SJSA1 (cell line): ENCODE measurements around the gene FAM171A1. TPM values are rescaled to one million over a fixed set of nuclear protein-coding genes. Genes with fewer than 3 reads are reported as not detected.
"Not testable (repeated sequence)": the region's sequence is repeated elsewhere in the genome, so short reads cannot be mapped to it uniquely, and the experiment has no call there.

ENCODE experiments used
- DNase-seq, 2 experiments: peaks; one replicate each; pipeline ENCODE4 v3.0.0-alpha.2; 2015 to 2020; ENCODE audit warnings: low spot score in 2 of 2, low read depth in 1 of 2
- H3K27ac ChIP-seq: fragments of 250-450 bp; sonication (Bioruptor Pico); 2 replicates; pipeline ENCODE4 v1.5.1; 2020; ENCODE audit warnings: mild to moderate bottlenecking, moderate library complexity
- H3K27me3 ChIP-seq: fragments of 250-450 bp; sonication (Bioruptor Pico); replicated peaks from 2 replicates; pipeline ENCODE4 v1.5.1; 2020; ENCODE audit warnings: mild to moderate bottlenecking, moderate library complexity
- H3K36me3 ChIP-seq: fragments of 250-450 bp; sonication (Bioruptor Pico); 2 replicates; pipeline ENCODE4 v1.5.1; 2020; ENCODE audit warnings: mild to moderate bottlenecking
- H3K4me1 ChIP-seq: fragments of 250-450 bp; sonication (Bioruptor Pico); replicated peaks from 2 replicates; pipeline ENCODE4 v1.6.1; 2021; ENCODE audit warnings: mild to moderate bottlenecking
- H3K4me3 ChIP-seq: fragments of 250-450 bp; sonication (Bioruptor Pico); 2 replicates; pipeline ENCODE4 v1.5.1; 2020; ENCODE audit warnings: mild to moderate bottlenecking
- H3K9me3 ChIP-seq: fragments of 250-450 bp; sonication (Bioruptor Pico); replicated peaks from 2 replicates; pipeline ENCODE4 v1.5.1; 2020; ENCODE audit warnings: mild to moderate bottlenecking
- total RNA-seq: library from RNA; depleted of rRNA; stranded (reverse); fragments of >200 nt; shearing (Covaris generic); gene quantifications from 2 replicates; pipeline ENCODE4 v1.2.3, GENCODE V29; 2014

Gene FAM171A1
- total RNA-seq, 1 experiment from 2014 or later, result 60.3 TPM

GRCh38 chr10:15295537-15296325, 75.4 kb downstream of the FAM171A1 start:
- no peaks in the 10 kb centered on the region for H3K27me3 ChIP-seq
- no peak overlapping the region for H3K4me3 ChIP-seq
- H3K4me1 ChIP-seq, result peaks cover 55% of the 10 kb centered on the region
- H3K9me3 ChIP-seq, result no peaks in the 10 kb centered on the region
- H3K27ac ChIP-seq, result peak overlapping the region; percentile 44
- 0 out of 2 replicates have a peak, but pooled peaks cover 3% of the 10 kb centered on the region for H3K36me3 ChIP-seq
- DNase-seq, result no peak

GRCh38 chr10:15293862-15294842, 76.9 kb downstream of the FAM171A1 start:
- no peaks in the 10 kb centered on the region for H3K27me3 ChIP-seq
- no peak overlapping the region for H3K4me3 ChIP-seq
- peak in 1 of 2 experiments; percentile 74 for DNase-seq
- peaks cover 70% of the 10 kb centered on the region for H3K4me1 ChIP-seq
- no peaks in the 10 kb centered on the region for H3K36me3 ChIP-seq
- peak overlapping the region; percentile 44 for H3K27ac ChIP-seq
- no peaks in the 10 kb centered on the region for H3K9me3 ChIP-seq

GRCh38 chr10:15290671-15291070, 80.4 kb downstream of the FAM171A1 start:
- Histone ChIP-seq H3K36me3 (0 out of 2 replicates have a peak, but pooled peaks cover 3% of the 10 kb centered on the region), H3K27me3 (no peaks in the 10 kb centered on the region), H3K9me3 (no peaks in the 10 kb centered on the region), H3K27ac (peak overlapping the region; percentile 83), H3K4me1 (peaks cover 63% of the 10 kb centered on the region), H3K4me3 (no peak overlapping the region)
- peak; percentile 97 for DNase-seq

- Histone ChIP-seq H3K9me3 (no peaks in the 10 kb centered on the region), H3K4me1 (peaks cover 58% of the 10 kb centered on the region)
Measured at GRCh38 chr10:15290150-15290549, 80.9 kb downstream of the FAM171A1 start.

GRCh38 chr10:15280974-15281373, 90.1 kb downstream of the FAM171A1 start:
- no peaks in the 10 kb centered on the region for H3K9me3 ChIP-seq
- no peaks in the 10 kb centered on the region for H3K27me3 ChIP-seq
- peaks cover 68% of the 10 kb centered on the region for H3K36me3 ChIP-seq
- no peak overlapping the region for H3K4me3 ChIP-seq
- H3K4me1 ChIP-seq, result no peaks in the 10 kb centered on the region
- DNase-seq, result no peak
- no peak overlapping the region for H3K27ac ChIP-seq

More at GRCh38 chr10:15290150-15290549, 80.9 kb downstream of the FAM171A1 start:
- H3K36me3 ChIP-seq, result 0 out of 2 replicates have a peak, but pooled peaks cover 4% of the 10 kb centered on the region
- no peak overlapping the region for H3K4me3 ChIP-seq
- no peak for DNase-seq
- H3K27me3 ChIP-seq, result no peaks in the 10 kb centered on the region
- H3K27ac ChIP-seq, result peak overlapping the region; percentile 83

GRCh38 chr10:15280462-15280861, 90.6 kb downstream of the FAM171A1 start:
- H3K9me3 ChIP-seq, result no peaks in the 10 kb centered on the region
- peaks cover 68% of the 10 kb centered on the region for H3K36me3 ChIP-seq
- no peak overlapping the region for H3K4me3 ChIP-seq
- H3K27ac ChIP-seq, result no peak overlapping the region
- H3K27me3 ChIP-seq, result no peaks in the 10 kb centered on the region
- H3K4me1 ChIP-seq, result no peaks in the 10 kb centered on the region
- DNase-seq, result no peak

GRCh38 chr10:15279236-15279635, 91.9 kb downstream of the FAM171A1 start:
- Histone ChIP-seq H3K4me1 (no peaks in the 10 kb centered on the region), H3K27me3 (no peaks in the 10 kb centered on the region), H3K36me3 (peaks cover 79% of the 10 kb centered on the region), H3K4me3 (no peak overlapping the region), H3K9me3 (no peaks in the 10 kb centered on the region), H3K27ac (no peak overlapping the region)
- no peak for DNase-seq

- Histone ChIP-seq H3K9me3 (no peaks in the 10 kb centered on the region), H3K4me3 (no peak overlapping the region), H3K27ac (no peak overlapping the region), H3K36me3 (peaks cover 80% of the 10 kb centered on the region), H3K4me1 (no peaks in the 10 kb centered on the region), H3K27me3 (no peaks in the 10 kb centered on the region)
- DNase-seq, result no peak
Measured at GRCh38 chr10:15278786-15279185, 92.3 kb downstream of the FAM171A1 start.

- not testable (repeated sequence) for H3K9me3 ChIP-seq, H3K27ac ChIP-seq, H3K27me3 ChIP-seq, H3K4me3 ChIP-seq, H3K4me1 ChIP-seq, DNase-seq
- H3K36me3 ChIP-seq, result peaks cover 52% of the 10 kb centered on the region
Measured at GRCh38 chr10:15276039-15276438, 95.0 kb downstream of the FAM171A1 start.

- not testable (repeated sequence) for H3K9me3 ChIP-seq, DNase-seq, H3K27me3 ChIP-seq, H3K4me3 ChIP-seq, H3K27ac ChIP-seq, H3K4me1 ChIP-seq
- H3K36me3 ChIP-seq, result peaks cover 53% of the 10 kb centered on the region
Measured at GRCh38 chr10:15269838-15270237, 101.3 kb downstream of the FAM171A1 start.

GRCh38 chr10:15267496-15267895, 103.6 kb downstream of the FAM171A1 start:
- Histone ChIP-seq H3K27ac (no peak overlapping the region), H3K4me3 (no peak overlapping the region), H3K4me1 (no peaks in the 10 kb centered on the region), H3K36me3 (peaks cover 54% of the 10 kb centered on the region), H3K27me3 (no peaks in the 10 kb centered on the region), H3K9me3 (0 out of 2 replicates have a peak, but pooled peaks cover 3% of the 10 kb centered on the region)
- DNase-seq, result no peak

- Histone ChIP-seq H3K36me3 (peaks cover 66% of the 10 kb centered on the region), H3K27ac (no peak overlapping the region)
- DNase-seq, result no peak
Measured at GRCh38 chr10:15266117-15266516, 105.0 kb downstream of the FAM171A1 start.

GRCh38 chr10:15265558-15265957, 105.5 kb downstream of the FAM171A1 start:
- Histone ChIP-seq H3K4me1 (no peaks in the 10 kb centered on the region), H3K27ac (no peak overlapping the region), H3K36me3 (peaks cover 72% of the 10 kb centered on the region), H3K9me3 (0 out of 2 replicates have a peak, but pooled peaks cover 3% of the 10 kb centered on the region), H3K4me3 (no peak overlapping the region), H3K27me3 (no peaks in the 10 kb centered on the region)
- no peak for DNase-seq

More at GRCh38 chr10:15266117-15266516, 105.0 kb downstream of the FAM171A1 start:
- Histone ChIP-seq H3K4me1 (no peaks in the 10 kb centered on the region), H3K9me3 (0 out of 2 replicates have a peak, but pooled peaks cover 3% of the 10 kb centered on the region), H3K4me3 (no peak overlapping the region), H3K27me3 (no peaks in the 10 kb centered on the region)
